Fibroblast of skin of left biceps (primary cell): ENCODE data around the gene MFN1.
"Not testable (repeated sequence)": the region's sequence is repeated elsewhere in the genome, so short reads cannot be mapped to it uniquely, and the experiment has no call there.

Experiments used
- DNase-seq, 2 experiments: peaks; one replicate each; pipeline ENCODE4 v3.0.0-alpha.2; 2013; ENCODE audit warnings: low read depth in 2 of 2

The MFN1 gene

DNA sequence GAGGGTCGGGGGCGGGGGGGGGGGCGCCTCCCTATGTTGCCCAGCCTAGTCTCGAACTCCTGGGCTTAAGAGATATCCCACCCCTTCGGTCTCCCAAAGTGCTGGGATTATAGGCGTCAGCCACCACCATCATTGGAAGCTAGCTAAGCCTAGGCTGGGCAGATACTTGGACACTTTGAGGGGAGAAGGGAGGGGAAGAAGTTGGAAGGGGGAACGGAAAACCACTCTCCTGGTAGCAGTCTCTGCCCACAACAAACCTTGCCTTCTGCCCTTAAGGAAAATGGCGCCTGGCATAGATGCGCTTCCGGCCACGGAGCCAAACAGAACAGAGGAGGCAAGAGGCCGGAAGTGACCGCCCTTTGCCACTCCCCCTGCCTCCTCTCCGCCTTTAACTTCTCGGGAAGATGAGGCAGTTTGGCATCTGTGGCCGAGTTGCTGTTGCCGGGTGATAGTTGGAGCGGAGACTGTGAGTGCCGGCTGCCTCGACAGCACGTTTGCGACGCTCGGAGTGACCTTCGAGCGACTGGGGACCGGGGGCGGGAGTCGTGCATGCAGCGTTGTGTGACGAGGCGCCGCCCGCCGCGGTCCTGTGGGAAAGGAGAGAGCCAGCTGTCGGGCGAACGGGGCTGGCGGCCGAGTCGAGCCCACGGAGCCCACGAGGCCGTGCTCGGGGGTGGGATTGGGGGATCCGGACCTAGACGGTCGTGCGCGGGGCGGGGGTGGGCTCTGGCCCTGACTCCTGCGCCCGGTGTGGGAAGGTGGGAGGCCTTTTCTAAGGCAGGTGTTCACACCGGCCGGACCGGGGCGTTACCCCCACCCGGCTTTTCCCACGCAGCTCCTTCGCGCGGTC is at the start of gene MFN1:
Gene MFN1 (plus strand): TSS at position 365 of the 850 bp plus-strand sequence. CDS start 1,143 bp downstream, outside the sequence.
- DNase-seq = peak; percentile 84 to 87

DNA sequence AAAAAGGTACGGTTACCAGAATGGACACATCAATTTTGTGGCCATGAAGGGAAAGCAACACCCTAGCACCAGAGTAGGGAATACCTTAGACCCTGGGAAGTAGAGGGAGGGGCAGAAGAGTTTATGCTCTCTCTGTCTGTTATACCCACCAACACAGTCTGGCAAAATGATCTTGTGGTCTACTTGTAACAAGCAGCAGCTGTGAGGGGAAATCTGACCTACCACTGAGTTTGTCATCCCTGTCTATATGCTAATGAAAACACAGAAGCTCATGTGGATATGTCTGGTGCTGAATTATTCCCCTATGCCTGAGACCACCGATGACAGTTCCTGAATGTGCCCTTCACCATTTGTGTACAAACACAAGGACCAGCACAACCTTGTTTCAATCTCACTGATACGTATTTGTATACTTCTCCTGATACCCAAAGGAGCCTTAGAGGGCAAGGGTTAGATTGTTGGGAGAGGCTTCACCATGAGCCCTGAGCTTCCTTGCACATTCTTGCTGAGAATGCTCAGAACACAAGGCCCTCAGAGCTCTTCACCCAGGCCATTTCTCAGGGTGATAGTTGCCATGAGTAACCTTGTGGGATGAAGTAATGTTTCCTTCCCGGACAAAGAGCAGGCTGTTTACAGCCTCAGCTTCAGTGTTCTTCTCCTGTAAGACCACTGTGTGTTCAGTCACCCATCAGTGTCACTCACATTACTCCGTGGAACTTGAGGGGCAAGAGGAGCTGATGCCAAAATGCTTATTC is 49.4 kb upstream of the MFN1 start:
- DNase-seq = no peak

DNA sequence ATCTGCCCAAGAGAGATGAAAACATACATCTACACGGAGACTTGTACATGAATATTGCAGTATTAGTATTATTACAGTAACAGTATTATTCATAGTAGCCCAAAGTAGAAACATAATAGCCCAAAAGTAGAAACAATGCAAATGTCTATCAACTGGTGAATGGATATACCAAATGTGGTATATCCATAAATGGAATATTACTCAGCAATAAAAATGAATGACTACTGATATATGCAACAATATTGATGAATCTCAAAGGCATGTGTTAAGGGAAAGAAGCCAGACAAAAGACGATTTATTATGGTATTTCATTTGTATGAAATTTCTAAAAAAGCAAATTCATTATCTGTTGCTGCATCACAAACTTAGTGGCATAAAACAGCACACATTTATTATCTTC is 48.2 kb upstream of the MFN1 start:
- DNase-seq = no peak

DNA sequence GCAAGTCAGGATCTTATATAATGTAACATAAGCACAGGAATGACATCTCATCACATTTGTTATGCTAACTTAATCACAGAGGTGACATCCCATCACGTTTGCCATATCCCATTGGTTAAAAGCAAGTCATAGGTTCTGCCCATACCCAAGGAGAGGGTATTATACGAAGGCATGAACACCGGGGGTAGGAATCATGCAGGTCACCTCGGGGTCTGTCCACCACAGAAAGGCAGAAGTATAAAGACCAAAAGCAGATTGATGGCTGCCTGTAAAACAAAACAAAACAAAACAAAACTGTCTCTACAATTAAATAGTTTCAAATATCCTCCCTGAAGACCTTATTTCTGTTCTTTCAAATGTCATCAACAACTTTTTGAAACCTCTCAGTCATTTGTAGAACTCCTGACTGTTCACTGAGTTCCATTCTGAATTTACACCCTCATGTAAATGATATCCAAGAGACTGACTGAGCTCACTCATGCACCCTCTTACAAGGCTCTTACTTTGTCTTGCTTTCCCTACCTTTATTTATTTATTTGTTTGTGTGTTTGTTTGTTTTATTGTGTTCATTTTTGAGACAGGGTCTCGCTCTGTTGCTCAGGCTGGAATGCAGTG is 47.4 kb upstream of the MFN1 start:
- DNase-seq = no peak

DNA sequence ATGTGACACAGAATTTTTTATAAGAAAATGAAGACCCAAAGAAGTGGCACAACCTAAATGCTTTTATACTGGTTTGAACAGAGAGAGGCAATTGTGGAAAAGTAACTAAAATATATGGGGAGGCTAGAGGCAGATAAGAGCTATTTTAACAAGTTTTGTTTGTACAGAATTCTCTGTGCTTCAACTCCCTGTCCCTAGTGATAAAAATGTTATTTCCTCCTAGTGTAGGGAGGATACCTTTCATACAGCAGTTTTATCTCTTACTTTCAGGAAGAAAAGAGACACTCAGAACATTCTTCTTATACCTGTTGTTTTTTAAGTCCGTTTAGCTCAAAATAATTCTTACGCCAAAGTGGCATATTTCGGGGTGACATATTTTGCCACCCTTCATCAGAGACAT is 45.9 kb upstream of the MFN1 start:
- no peak for DNase-seq

DNA sequence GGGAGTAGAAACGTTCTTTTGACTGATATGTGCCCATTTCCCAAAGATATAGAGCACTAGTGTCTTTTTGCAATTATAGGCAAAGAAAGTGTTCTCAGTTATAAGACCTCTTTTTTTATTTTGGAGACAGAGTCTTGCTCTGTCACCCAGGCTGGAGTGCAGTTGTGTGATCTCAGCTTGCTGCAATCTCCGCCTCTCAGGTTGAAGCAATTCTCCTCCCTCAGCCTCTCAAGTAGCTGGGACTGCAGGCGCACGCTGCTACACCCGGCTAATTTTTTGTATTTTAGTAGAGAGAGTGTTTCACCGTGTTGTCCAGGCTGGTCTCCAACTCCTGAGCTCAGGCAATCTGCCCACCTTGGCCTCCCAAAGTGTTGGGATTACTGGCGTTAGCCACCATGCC is 45.4 kb upstream of the MFN1 start:
- no peak for DNase-seq

DNA sequence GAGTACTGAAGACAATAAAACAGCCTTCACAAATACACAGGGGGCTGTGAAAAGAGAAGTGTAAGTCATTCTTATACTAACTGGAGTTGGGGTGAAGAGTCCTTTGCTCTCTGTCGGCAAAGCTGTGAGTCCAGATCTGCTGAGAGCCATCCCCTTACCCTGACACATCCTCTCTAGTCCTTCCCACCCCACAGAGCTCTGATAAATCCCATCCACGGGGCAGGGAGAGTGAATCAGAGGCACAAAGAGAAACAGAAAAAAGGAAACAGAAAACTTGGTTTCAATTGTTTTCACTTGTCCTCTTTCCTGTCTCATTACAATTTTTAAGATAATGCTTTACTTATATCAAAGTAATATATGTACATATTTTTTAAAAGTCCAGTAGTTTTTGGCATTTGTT is 42.9 kb upstream of the MFN1 start:
- no peak for DNase-seq

DNA sequence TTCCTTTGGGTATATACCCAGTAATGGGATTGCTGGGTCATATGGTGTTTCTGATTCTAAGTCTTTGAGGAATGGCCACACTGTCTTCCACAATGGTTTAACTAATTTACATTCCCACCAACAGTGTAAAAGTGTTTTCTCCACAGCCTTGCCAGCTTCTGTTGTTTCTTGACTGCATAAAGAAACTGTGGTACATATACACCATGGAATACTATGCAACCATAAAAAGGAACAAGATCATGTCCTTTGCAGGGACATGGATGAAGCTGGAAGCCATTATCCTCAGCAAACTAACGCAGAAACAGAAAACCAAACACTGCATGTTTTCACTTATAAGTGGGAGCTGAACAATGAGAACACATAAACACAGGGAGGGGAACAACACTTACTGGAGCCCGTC is 40.1 kb upstream of the MFN1 start:
- DNase-seq = not testable (repeated sequence)

DNA sequence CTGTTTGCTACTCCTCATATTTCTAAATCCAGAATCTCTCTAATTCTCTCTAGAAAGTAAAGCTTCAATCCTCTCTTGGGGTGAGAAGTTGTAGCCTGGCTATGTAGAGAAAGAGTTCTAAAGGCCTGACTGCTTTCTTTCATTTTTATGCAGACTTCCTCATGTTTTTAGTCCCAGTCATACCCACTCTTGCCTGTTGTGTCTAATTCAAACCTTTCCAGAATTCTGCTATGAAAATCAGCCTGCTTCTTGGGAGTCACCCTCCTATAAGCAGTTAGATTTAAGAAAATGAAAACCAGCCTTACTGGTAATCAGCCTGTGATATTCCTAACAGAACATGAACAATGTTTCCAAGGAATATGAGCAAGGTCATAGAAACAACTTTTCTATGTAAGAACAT is 39.5 kb upstream of the MFN1 start:
- no peak for DNase-seq

DNA sequence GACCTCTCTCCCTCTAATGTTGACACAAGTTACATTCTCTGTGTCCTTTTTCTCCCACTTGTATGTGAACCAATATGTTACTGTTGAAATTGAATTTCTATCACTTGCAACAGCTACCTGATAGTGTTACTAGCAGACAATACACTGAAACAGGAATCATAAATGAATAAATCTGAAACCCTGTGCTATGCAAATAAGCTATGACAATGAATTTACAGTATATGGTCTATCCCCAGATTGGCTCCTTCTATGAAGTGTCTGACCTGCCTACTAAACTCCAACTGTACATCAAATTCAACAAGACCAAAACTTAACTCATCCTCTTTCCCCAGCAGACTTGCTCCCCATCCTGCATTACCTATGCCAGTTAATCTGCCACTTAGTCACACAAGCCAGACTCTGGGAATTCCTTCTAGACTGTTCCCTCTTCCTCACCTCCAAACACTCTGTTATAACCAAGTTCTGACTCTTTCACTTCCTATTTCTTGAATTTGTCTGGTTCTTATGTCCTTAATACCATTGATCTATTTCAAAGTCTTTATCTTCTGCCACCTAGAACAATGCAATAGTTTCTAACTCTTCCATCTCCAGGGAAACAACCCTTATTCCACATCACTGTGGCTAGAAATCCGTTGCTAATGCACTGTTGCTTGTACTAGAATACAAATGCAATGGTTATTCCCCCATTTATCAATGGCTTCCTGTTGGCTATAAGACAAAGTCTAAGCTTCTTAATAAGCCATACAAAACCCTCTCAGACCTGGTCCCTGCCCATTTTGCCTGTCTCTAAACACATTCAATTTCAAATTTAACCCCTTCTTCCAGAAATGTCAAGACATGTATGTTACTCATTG is 38.1 kb upstream of the MFN1 start:
- DNase-seq = no peak

DNA sequence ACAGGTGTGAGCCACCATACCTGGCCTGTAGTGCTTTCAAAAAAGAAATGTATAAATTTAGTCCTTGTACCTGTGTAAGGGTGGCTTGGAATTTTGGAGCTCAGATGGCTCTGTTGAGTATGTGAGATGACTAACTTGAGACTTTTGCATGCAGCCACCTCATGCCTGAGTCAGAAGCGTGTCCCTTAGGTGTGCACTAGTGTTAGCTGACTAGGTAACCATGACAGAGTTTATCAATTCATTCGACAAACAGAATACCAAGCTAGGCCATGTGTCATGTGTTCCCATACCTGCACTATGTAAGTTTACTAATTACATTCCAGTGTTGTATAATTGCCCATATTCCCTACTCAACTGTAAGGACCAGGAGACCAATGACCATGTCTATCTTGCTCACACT is 28.6 kb upstream of the MFN1 start:
- no peak for DNase-seq

DNA sequence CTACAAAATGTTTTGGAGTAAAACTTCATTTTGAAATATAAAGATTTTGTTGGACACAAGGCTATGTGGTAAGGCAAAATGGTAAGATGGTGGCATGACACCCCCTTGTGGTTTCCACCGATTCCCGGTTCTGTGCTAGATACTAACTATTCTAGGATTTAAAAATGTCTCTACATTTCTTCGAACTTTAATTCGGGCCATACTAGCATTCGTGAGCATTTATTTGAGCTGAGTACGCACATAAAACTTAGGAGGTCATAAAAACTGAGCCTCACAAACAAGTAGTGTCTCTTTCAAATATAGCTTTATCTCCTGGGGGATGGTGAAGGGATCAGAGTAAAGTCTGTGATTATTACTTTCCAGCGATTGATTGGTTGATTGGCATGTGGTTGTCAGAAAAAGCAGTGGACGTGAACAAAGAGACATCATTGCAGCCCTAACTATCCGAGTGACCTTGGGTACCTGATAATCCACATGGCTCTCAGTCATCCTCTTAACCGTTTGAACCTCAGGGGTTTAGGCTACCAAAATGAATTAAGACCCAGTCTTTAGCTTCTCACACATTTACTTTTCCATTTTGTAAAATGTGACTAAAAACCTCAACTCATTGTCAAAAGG is 25.7 kb upstream of the MFN1 start:
- DNase-seq = no peak

DNA sequence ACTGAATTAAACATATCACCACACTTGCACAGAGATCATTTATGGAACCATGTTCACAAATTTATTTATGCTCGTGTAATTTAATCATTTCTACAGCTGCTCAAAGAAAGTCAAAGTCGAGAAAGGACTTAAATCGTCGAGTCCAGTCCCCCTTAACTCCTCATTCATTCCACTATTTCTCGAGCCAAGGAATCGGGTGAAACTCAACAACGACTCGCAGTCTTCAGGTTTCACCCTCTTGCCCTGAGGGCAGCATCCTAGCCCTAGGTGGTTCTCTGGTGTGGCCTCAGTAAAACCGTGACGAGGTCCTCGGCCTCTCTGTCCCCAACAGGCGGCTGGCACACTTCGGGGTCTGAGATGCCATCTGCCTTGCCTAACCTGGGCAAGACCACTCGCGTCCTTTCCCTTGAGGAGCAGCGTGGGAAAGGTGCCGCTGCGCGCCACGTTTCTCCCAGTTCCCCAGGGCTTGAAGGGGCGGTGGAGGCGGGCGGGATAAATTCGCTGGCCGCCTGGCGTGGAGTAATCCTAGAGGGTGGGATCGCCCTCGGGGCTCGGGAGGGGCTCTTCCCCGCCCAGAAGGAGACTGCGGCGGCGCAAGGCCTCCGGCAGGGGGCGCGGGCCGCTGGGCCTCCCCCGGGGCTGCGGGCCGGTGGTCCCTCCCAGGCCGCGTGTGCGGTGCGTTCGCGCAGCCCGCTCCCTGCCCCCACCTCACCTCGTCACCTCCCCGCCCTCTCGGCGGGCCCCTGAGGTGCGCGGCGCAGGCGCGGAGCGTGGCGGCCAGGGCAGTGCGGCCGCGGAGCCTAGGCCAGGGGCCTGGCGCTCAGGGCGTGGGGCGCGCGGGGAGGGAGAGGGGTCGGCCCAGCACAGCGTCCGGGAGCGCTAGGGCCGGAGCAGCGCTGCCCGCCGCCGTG is 25.0 kb upstream of the MFN1 start, which contains the start of gene ZNF639:
Gene ZNF639 (plus strand): TSS at position 746 of the 911 bp plus-strand sequence. CDS start 5,263 bp downstream, outside the sequence.
- peak; percentile 71 to 74 for DNase-seq

DNA sequence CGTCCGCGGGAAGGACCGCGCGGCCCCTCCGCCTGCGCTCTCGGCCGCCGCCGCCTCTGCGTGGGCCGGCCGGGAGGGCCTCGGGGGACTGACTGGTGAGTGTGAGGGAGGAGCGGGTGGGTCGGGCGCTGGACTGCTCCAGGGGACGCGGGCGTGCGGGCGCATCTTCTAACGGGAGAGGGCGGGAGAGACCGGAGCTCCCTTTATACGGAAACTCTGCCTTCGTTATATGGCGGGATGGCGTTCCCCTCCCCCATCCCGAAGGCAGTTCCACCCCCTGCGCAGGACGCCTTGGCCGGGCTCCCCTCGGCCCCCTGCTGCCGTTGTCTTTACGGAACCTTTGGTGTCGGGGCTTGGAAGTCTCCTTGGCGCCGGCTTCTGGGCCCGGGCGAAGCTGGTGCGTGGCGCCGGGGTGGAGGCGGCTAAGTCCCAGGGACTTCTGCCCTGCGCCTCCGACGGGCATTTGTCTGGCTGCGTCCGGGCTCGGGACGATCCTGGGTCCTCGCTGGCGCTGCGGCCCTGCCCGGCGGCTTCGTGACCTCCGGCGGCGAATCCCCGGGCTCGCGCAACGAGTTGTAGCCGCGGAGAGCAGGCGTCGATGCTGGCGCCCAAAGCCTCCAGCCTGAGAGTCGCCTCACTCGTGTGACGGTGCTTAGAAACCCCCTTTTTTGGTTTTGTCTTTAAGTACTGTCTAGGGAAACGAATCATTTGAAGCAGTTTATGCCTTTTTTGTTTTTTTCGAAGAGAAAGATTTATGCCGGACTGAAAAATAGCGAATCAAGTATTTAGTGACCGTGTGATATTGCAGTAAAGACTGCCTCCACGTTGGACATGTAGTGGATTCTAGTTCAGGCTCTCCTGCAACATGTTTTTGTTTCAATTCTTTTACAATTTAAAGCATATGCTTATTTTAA is 24.1 kb upstream of the MFN1 start:
- DNase-seq = peak; percentile 30 to 33

DNA sequence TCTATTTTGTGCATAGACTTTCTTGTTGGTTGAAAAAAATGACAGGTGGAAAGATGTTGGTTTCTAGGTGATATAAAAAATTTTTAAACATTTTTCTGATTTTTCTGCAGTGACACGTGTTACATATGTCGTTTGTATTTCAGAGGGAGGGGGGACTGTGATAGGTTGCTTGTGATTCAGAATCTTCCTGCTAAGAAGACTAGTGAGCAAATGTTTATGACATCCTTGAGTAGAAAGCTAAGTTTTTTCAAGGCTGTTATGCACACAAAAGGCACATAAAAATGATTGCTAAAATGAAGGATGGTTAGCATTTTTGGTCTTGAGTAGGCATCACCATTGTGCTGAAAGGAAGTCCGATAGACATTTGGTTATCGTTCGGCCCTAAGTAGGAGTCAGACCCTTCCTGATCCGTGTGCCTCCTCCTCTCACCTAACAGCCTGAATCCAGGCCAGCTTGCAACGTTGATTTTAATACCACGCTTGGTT is 23.2 kb upstream of the MFN1 start:
- DNase-seq = no peak

DNA sequence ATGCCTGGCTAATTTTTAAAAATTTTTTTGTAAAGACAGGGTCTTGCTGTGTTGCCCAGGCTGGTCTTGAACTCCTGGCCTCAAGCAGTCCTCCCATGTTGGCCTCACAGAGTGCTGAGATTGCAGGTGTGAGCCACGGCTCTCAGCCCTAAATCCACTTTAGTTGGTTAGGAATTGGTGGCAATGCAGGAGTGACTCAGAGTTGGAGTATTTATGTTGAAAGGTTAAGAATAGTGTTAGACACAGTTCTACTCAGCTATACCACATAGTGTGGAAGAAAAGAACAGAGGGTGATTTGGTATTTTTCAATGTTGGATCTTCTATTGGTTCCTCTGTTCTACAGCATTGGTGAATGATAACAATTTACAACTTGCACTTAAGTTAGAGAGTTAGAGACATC is 17.1 kb upstream of the MFN1 start:
- DNase-seq = no peak

DNA sequence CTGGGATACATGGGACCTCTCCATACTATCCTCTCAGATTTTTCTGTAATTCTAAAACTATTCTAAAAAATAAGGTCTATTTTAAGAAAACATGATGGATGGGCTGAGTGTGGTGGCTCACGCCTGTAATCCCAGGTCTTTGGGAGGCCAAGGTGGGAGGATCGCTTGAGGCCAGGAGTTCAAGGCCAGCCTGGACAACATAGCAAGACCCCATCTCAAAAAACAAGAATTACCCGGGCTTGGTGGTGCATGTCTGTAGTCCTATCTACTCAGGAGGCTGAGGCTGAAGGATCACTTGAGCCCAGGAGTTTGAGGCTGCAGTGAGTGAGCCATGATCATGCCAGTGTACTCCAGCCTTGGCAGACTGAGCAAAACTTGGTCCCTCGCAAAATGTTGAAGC is 15.3 kb upstream of the MFN1 start:
- DNase-seq = no peak

DNA sequence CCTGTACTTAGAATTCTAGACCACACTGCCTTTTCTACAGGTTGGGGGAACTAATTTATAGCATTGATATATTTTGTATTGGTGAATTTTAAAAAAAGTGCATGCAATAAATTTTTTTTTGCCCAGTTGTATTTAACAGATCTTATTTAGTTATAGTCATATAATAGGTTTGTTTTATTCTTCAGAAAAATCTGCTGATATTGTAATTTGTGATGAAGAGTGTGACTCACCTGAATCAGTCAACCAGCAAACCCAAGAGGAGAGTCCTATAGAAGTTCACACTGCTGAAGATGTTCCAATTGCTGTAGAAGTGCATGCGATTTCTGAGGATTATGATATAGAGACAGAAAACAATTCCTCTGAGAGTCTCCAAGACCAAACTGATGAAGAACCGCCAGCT is 14.4 kb upstream of the MFN1 start:
- DNase-seq = no peak
